Cerebellar cortex (tissue), 1 donor: Measurements from ENCODE around the gene MAGEA9B.
"Not testable (repeated sequence)": the region's sequence is repeated elsewhere in the genome, so short reads cannot be mapped to it uniquely, and the experiment has no call there.

Experiments
- DNase-seq: peaks from one replicate; pipeline ENCODE4 v3.0.0-alpha.2; 2015; ENCODE audit warnings: low spot score

The MAGEA9B gene

DNA sequence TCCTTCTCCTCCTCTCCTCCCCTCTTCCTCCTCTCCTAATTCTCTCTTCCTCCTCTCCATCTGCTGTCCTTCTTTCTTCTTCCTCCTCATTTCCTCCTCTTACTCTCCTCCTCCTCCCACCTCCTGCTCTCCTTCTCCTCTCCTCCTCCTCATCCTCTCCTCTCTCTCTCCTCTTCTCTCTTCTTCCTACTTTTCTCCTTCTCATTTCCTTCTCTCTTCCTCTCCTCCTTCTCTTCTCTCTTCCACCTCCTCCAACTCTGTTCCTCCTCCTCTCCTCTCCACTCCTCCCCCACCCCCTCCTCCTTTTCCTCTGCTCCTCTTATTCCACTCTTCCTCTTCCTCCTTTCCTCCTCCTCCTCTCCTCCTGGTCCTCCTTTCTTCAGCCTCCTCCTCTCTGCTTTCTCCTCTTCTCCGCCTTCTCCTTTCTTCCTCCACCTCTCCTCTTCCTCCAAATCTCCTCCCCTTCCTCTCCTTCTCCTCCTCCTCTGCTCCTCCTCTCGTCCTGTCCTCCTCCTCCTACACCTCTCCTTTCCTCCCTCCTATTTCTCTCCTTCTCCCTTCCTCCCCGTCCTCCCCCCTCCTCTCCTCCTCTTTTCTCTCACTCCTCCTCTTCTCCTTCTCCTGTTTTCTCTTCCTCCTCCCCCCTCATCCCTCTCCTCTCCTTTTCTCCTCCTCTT is 52.2 kb downstream of the MAGEA9B start:
- DNase-seq = not testable (repeated sequence)

DNA sequence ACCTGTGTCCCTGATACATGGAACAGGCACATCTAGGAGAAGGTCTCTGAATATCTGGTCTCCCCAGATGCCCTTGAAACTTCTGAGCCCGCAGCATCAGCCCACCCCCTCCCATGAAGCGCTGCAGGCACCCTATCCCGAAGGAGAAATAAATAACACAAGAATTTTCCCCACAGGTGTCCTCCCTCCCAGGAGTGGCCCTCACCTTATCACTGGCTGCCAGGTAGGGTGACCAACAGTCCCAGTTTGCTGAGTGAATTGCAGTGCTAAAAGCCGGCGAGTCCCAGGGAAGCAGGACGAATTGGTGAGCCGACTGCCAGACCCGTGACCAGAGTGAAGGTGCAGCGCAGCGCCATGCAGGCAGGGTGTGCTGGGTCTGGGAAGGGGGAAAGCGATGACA is 53.3 kb downstream of the MAGEA9B start:
- not testable (repeated sequence) for DNase-seq

DNA sequence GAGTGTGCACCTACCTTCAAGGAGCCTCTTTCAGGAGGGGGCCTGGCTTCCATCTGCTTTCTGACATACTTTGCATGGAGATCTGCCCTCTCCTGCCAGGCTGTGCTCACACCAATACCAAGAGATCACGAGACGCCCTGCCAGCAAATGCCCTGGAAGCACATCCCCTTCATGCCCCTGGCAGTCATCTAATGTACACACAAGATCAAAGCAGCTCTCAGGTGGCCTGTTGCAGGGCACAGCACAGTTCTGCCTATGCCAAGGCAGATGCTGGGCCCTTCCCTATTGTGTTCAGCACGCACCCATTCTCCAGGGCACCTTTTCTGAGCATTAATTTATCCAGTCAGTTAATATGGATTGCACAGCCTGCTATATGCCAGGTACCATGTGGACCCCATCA is 54.4 kb downstream of the MAGEA9B start:
- DNase-seq = not testable (repeated sequence)
